ENCODE data around the gene COG8. TPM values are rescaled to one million over a fixed set of nuclear protein-coding genes. Genes with fewer than 3 reads are reported as not detected.

Gene COG8
- total RNA-seq, 1 experiment from 2014 or later = 41.9 TPM

DNA sequence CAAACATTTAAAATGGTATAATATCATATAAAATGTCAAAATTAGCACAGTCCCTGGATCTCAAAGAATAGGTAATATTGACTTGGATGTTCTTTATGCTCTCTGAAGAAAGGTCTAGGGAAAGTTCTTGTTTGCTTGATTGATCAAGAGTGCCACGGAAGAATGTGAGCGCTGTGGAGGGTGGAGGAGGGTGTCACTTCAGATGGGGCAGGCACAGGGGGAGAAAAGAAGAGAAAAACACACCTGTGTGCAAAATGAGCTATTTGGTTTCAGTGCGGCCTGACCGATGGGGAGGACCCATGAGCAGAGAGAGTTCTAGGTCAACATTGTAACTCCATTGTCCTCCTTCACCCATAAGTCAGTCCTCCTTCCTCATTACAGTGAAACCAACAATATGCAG, 37.1 kb downstream of the COG8 start:
- Histone ChIP-seq H3K4me3 (no peak overlapping the region), H4K20me1 (ENCODE audit: insufficient read depth) (no peaks in the 10 kb centered on the region), H2AFZ (no peak overlapping the region), H3K9me3 (ENCODE audit: insufficient read depth, low read depth) (no peaks in the 10 kb centered on the region), H3K36me3 (ENCODE audit: low read depth) (no peaks in the 10 kb centered on the region), H3K27ac (no peak overlapping the region), H3K27me3 (ENCODE audit: insufficient read depth, low read depth) (no peaks in the 10 kb centered on the region), H3F3A (ENCODE audit: insufficient read depth, low read depth) (peaks cover 8% of the 10 kb centered on the region; the same call in 1 of the 2 replicates), H3K79me2 (ENCODE audit: low read depth) (no peaks in the 10 kb centered on the region), H3K4me1 (replicated peaks; ENCODE audit: insufficient read depth) (no peaks in the 10 kb centered on the region), H3K4me2 (no peak overlapping the region), H3K9me2 (ENCODE audit: insufficient read depth) (no peaks in the 10 kb centered on the region)
- CTCF ChIA-PET = interaction anchor here (0.6 kb wide), 2 partner anchors 192 to 416 kb away, joined by 3 to 5 read pairs; no protein-coding TSS in a partner anchor
- intact Hi-C loops (cut with micrococcal nuclease; ENCODE audit: unreplicated experiment) = no loop called here
- POLR2A ChIA-PET (ENCODE audit: unreplicated experiment) = no interaction called here
- DNase-seq = no peak
- no TSS peak for BruUV-seq (replicated peaks)
- TF ChIP-seq, protein P1, sequence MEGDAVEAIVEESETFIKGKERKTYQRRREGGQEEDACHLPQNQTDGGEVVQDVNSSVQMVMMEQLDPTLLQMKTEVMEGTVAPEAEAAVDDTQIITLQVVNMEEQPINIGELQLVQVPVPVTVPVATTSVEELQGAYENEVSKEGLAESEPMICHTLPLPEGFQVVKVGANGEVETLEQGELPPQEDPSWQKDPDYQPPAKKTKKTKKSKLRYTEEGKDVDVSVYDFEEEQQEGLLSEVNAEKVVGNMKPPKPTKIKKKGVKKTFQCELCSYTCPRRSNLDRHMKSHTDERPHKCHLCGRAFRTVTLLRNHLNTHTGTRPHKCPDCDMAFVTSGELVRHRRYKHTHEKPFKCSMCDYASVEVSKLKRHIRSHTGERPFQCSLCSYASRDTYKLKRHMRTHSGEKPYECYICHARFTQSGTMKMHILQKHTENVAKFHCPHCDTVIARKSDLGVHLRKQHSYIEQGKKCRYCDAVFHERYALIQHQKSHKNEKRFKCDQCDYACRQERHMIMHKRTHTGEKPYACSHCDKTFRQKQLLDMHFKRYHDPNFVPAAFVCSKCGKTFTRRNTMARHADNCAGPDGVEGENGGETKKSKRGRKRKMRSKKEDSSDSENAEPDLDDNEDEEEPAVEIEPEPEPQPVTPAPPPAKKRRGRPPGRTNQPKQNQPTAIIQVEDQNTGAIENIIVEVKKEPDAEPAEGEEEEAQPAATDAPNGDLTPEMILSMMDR (conservative IDR thresholded peaks at IDR 0.05) = no peak

DNA sequence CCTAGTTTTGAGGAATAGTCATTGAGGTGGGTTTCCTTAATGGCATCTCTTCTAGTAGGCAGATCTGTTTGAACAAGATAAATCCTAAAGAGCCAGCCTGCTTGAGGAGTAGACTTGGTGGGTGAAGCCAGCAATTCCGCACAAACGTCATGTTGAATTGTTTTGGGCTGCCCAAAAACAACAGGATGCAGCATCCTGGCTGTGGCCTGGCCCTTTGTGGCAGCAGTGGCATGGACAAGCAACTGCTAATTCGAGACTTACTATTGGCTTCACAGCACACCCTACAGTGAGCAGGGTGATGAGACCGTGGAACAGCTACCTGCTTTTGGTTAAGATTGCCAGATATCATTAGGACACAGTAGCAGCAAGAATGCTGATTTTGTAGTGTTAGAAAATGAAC, 37.5 kb downstream of the COG8 start:
- TF ChIP-seq, protein P1 (conservative IDR thresholded peaks at IDR 0.05) = no peak
- no peak for TF ChIP-seq EZH2 (IDR thresholded peaks at IDR 0.05; ENCODE audit: low read depth)
- H3K9me3 ChIP-seq (ENCODE audit: insufficient read depth, low read depth) = no peaks in the 10 kb centered on the region
- no peaks in the 10 kb centered on the region for H3K36me3 ChIP-seq (ENCODE audit: low read depth)
- H3K4me3 ChIP-seq = no peak overlapping the region
- H3K4me1 ChIP-seq (replicated peaks; ENCODE audit: insufficient read depth) = no peaks in the 10 kb centered on the region
- no peak overlapping the region for H3K4me2 ChIP-seq
- no peak overlapping the region for H2AFZ ChIP-seq
- intact Hi-C loops (cut with micrococcal nuclease; ENCODE audit: unreplicated experiment) = no loop called here
- no peaks in the 10 kb centered on the region for H3K27me3 ChIP-seq (ENCODE audit: insufficient read depth, low read depth)
- no peaks in the 10 kb centered on the region for H4K20me1 ChIP-seq (ENCODE audit: insufficient read depth)
- BruUV-seq (replicated peaks) = no TSS peak
- peaks cover 6% of the 10 kb centered on the region; the same call in 1 of the 2 replicates for H3F3A ChIP-seq (ENCODE audit: insufficient read depth, low read depth)
- no peak overlapping the region for H3K27ac ChIP-seq
- no peaks in the 10 kb centered on the region for H3K79me2 ChIP-seq (ENCODE audit: low read depth)
- POLR2A ChIA-PET (ENCODE audit: unreplicated experiment) = no interaction called here
- DNase-seq = no peak
- CTCF ChIA-PET = no interaction called here
- no peaks in the 10 kb centered on the region for H3K9me2 ChIP-seq (ENCODE audit: insufficient read depth)

DNA sequence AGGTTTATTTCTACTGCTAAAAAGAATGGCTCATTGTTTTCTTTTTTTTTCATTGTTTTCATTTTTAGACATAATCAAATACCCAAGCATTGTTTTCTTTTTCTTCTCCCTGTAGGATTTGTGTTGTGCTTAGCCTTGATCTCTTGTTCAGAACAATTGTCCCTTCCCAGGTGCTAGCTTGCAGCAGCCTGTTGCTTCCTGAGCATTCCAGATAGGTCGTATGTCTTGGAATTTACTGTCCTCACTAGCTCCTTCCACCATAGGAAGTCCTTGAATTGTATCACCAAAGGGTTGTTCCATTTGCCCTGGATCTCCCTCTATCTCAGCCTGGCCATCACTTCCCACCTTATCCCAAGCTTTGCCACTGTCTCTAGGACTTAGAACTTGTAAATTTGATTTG, 38.2 kb downstream of the COG8 start:
- ChIA-PET POLR2A (ENCODE audit: unreplicated experiment) (no interaction called here), CTCF (no interaction called here)

More for the DNA sequence above, 38.2 kb downstream of the COG8 start:
- H3K9me2 ChIP-seq (ENCODE audit: insufficient read depth) = no peaks in the 10 kb centered on the region
- no peak overlapping the region for H3K4me2 ChIP-seq
- no peak overlapping the region for H2AFZ ChIP-seq
- no peaks in the 10 kb centered on the region for H3K4me1 ChIP-seq (replicated peaks; ENCODE audit: insufficient read depth)
- H3K27ac ChIP-seq = no peak overlapping the region
- H3K79me2 ChIP-seq (ENCODE audit: low read depth) = no peaks in the 10 kb centered on the region
- H3K4me3 ChIP-seq = no peak overlapping the region
- TF ChIP-seq EZH2 (IDR thresholded peaks at IDR 0.05; ENCODE audit: low read depth) = no peak
- TF ChIP-seq, protein P1 (conservative IDR thresholded peaks at IDR 0.05) = no peak
- H3K27me3 ChIP-seq (ENCODE audit: insufficient read depth, low read depth) = no peaks in the 10 kb centered on the region
- no TSS peak for BruUV-seq (replicated peaks)
- intact Hi-C loops (cut with micrococcal nuclease; ENCODE audit: unreplicated experiment) = no loop called here
- H4K20me1 ChIP-seq (ENCODE audit: insufficient read depth) = no peaks in the 10 kb centered on the region
- no peaks in the 10 kb centered on the region for H3K36me3 ChIP-seq (ENCODE audit: low read depth)
- DNase-seq = no peak
- no peaks in the 10 kb centered on the region; the same call in 1 of the 2 replicates for H3F3A ChIP-seq (ENCODE audit: insufficient read depth, low read depth)
- H3K9me3 ChIP-seq (ENCODE audit: insufficient read depth, low read depth) = no peaks in the 10 kb centered on the region
